ENCODE data around the gene KCNQ1OT1.

Gene KCNQ1OT1

DNA sequence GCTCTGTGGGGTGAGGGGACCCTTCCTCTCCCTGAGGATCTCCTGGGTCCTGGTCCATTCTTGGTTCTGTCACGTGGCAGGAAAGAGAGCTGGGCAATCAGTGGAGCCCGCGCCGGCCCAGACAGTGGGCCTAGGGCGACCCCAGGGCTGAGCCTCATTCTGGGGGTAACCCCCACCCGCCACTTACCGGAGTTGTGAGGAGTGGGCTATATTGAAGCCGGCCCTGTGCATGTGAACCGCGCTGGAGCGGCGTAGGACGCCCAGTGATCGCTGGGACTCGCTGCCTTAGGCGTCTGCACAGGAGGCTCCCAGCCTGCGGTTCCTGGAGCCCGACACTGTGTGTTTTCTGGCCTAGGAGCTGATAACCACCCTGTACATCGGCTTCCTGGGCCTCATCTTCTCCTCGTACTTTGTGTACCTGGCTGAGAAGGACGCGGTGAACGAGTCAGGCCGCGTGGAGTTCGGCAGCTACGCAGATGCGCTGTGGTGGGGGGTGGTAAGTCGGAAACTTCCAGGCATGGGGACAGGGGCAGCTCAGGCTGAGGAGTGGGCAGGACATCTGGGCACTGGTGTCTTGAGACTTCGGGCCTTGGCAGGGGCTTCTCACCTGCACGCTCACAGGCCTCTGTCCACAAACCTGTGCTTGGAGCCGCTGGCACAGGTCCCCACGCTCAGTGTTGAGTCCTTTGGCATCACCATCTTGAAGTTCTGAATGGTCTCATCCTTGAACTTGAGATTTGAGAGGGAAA, 127.1 kb downstream of the KCNQ1OT1 start:
- Histone ChIP-seq H2AFZ (ENCODE audit: low read depth, low read length) (no peak overlapping the region), H3K4me3 (ENCODE audit: insufficient read depth in 1 of 2, low read depth in 1 of 2, low read length in 2 of 2) (no peak overlapping the region), H3K18ac (ENCODE audit: low read depth in 1 of 2, low read length in 2 of 2) (no peak overlapping the region), H2BK12ac (ENCODE audit: low read length in 2 of 2) (no peak overlapping the region), H3K9me3 (ENCODE audit: control insufficient read depth, low read length) (no peaks in the 10 kb centered on the region), H3K4me1 (ENCODE audit: control insufficient read depth, insufficient read depth, low read depth, low read length) (peaks cover 14% of the 10 kb centered on the region), H4K91ac (ENCODE audit: low read length) (no peak overlapping the region), H3K4ac (ENCODE audit: low read depth in 1 of 2, low read length in 2 of 2) (no peak overlapping the region), H2BK5ac (ENCODE audit: low read depth, low read length, poor library complexity, severe bottlenecking) (no peak overlapping the region), H2BK120ac (ENCODE audit: low read depth, low read length) (no peak overlapping the region), H3K79me1 (replicated peaks; ENCODE audit: low read length, poor library complexity, severe bottlenecking) (no peaks in the 10 kb centered on the region), H3K27ac (ENCODE audit: low read length, poor library complexity, severe bottlenecking) (no peak overlapping the region), H3K23ac (ENCODE audit: low read length in 2 of 2) (no peak overlapping the region), H2BK15ac (ENCODE audit: low read depth, poor library complexity, severe bottlenecking) (no peak overlapping the region), H3K36me3 (ENCODE audit: control insufficient read depth in 1 of 2, insufficient read depth in 2 of 2, low read depth in 1 of 2, low read length in 2 of 2) (no peaks in the 10 kb centered on the region), H3K9ac (ENCODE audit: low read length) (no peak overlapping the region), H2AK5ac (ENCODE audit: low read length, severe bottlenecking) (no peak overlapping the region), H3K4me2 (ENCODE audit: low read length, poor library complexity, severe bottlenecking) (no peak overlapping the region), H4K8ac (ENCODE audit: low read length) (no peak overlapping the region), H3K14ac (ENCODE audit: low read length in 2 of 2) (no peak overlapping the region), H3K27me3 (ENCODE audit: control insufficient read depth in 1 of 2, insufficient read depth in 1 of 2, low read length in 2 of 2) (peaks cover 0 to 7% of the 10 kb centered on the region in 2 experiments)
- no peak for DNase-seq
- WGBS = 93% methylated on average over 33 of the region's 33 CpGs

DNA sequence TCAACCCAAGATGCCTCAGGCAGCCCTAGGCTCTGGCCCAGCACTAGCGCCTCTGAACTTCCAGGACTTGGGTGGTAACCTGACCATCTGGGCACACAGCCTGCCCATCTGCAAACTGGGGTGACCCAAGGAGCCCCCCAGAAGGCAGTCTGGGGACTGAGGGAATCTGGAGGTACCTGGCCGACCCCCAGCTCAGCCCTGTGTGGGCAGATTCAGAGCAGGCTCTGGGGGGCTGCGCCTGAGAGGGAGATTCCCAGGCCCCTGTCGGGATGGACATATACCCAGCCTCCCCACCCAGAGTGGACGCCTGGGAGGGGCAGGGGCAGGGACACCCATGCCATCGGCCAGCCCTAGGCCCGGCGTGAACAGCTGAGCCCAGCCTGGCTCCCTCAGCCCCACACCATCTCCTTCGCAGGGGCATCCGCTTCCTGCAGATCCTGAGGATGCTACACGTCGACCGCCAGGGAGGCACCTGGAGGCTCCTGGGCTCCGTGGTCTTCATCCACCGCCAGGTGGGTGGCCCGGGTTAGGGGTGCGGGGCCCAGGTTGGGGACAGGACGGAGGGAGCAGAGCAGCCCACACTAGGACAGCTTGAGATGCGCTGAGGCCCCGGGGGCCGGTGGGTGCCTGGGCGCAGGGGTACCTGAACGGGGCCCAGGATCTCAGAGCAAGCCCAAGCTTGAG, 128.1 kb downstream of the KCNQ1OT1 start:
- Histone ChIP-seq H4K8ac (ENCODE audit: low read length) (no peak overlapping the region), H2AFZ (ENCODE audit: low read depth, low read length) (no peak overlapping the region), H3K4me3 (ENCODE audit: insufficient read depth in 1 of 2, low read depth in 1 of 2, low read length in 2 of 2) (no peak overlapping the region), H2AK5ac (ENCODE audit: low read length, severe bottlenecking) (no peak overlapping the region), H3K36me3 (ENCODE audit: control insufficient read depth in 1 of 2, insufficient read depth in 2 of 2, low read depth in 1 of 2, low read length in 2 of 2) (no peaks in the 10 kb centered on the region), H2BK5ac (ENCODE audit: low read depth, low read length, poor library complexity, severe bottlenecking) (no peak overlapping the region), H3K4ac (ENCODE audit: low read depth in 1 of 2, low read length in 2 of 2) (no peak overlapping the region), H3K9ac (ENCODE audit: low read length) (no peak overlapping the region), H4K91ac (ENCODE audit: low read length) (no peak overlapping the region), H3K23ac (ENCODE audit: low read length in 2 of 2) (no peak overlapping the region), H3K14ac (ENCODE audit: low read length in 2 of 2) (no peak overlapping the region), H2BK12ac (ENCODE audit: low read length in 2 of 2) (no peak overlapping the region), H3K27ac (ENCODE audit: low read length, poor library complexity, severe bottlenecking) (no peak overlapping the region), H3K18ac (ENCODE audit: low read depth in 1 of 2, low read length in 2 of 2) (no peak overlapping the region), H3K27me3 (ENCODE audit: control insufficient read depth in 1 of 2, insufficient read depth in 1 of 2, low read length in 2 of 2) (peaks cover 0 to 13% of the 10 kb centered on the region in 2 experiments), H2BK120ac (ENCODE audit: low read depth, low read length) (no peak overlapping the region), H3K4me2 (ENCODE audit: low read length, poor library complexity, severe bottlenecking) (no peak overlapping the region), H3K9me3 (ENCODE audit: control insufficient read depth, low read length) (no peaks in the 10 kb centered on the region), H3K79me1 (replicated peaks; ENCODE audit: low read length, poor library complexity, severe bottlenecking) (no peaks in the 10 kb centered on the region), H3K4me1 (ENCODE audit: control insufficient read depth, insufficient read depth, low read depth, low read length) (peaks cover 9% of the 10 kb centered on the region), H2BK15ac (ENCODE audit: low read depth, poor library complexity, severe bottlenecking) (no peak overlapping the region)
- 96% methylated on average over 20 of the region's 23 CpGs for WGBS
- no peak for DNase-seq

DNA sequence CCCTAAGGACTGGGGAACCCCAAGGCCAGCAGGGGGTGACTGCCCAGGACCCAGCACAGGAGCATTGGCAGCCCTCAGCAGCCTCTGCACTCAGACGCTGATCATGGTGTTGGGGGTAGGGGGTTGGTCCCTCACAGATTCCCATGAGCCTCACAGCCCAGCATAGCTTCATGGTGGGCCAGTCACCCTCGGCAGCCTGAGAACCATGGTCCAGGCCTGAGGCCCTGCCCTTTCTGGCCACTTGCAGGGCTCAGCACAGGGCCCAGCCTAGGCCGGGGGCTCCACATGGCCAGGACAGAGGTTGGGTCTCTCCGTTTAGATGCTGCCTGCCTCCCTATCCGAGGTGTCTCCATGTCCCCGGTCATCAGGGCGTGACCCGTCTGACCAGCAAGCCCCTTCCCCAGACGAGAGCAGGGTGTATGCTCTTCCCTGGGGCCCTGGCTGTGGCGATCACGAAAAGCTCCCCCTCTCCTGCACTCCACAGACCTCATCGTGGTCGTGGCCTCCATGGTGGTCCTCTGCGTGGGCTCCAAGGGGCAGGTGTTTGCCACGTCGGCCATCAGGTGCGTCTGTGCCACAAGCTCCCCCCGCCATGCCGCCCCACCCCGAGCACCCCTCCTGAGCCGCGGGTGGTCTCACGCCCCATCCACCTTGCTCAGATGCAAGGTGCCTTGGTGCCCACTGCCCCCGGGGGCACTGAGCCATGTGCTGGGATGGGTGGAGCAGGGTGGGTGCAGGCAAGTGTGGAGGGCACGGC, 128.8 kb downstream of the KCNQ1OT1 start:
- Histone ChIP-seq H2BK5ac (ENCODE audit: low read depth, low read length, poor library complexity, severe bottlenecking) (no peak overlapping the region), H2BK15ac (ENCODE audit: low read depth, poor library complexity, severe bottlenecking) (no peak overlapping the region), H3K23ac (ENCODE audit: low read length in 2 of 2) (no peak overlapping the region), H2BK12ac (ENCODE audit: low read length in 2 of 2) (no peak overlapping the region), H4K8ac (ENCODE audit: low read length) (no peak overlapping the region), H3K36me3 (ENCODE audit: control insufficient read depth in 1 of 2, insufficient read depth in 2 of 2, low read depth in 1 of 2, low read length in 2 of 2) (no peaks in the 10 kb centered on the region), H2BK120ac (ENCODE audit: low read depth, low read length) (no peak overlapping the region), H3K9me3 (ENCODE audit: control insufficient read depth, low read length) (no peaks in the 10 kb centered on the region), H3K27me3 (ENCODE audit: control insufficient read depth in 1 of 2, insufficient read depth in 1 of 2, low read length in 2 of 2) (peaks cover 0 to 7% of the 10 kb centered on the region in 2 experiments), H3K27ac (ENCODE audit: low read length, poor library complexity, severe bottlenecking) (no peak overlapping the region), H3K79me1 (replicated peaks; ENCODE audit: low read length, poor library complexity, severe bottlenecking) (no peaks in the 10 kb centered on the region), H3K4me2 (ENCODE audit: low read length, poor library complexity, severe bottlenecking) (no peak overlapping the region), H2AFZ (ENCODE audit: low read depth, low read length) (no peak overlapping the region), H3K4ac (ENCODE audit: low read depth in 1 of 2, low read length in 2 of 2) (no peak overlapping the region), H2AK5ac (ENCODE audit: low read length, severe bottlenecking) (no peak overlapping the region), H3K14ac (ENCODE audit: low read length in 2 of 2) (no peak overlapping the region), H3K4me1 (ENCODE audit: control insufficient read depth, insufficient read depth, low read depth, low read length) (peaks cover 7% of the 10 kb centered on the region), H3K9ac (ENCODE audit: low read length) (no peak overlapping the region), H3K4me3 (ENCODE audit: insufficient read depth in 1 of 2, low read depth in 1 of 2, low read length in 2 of 2) (no peak overlapping the region), H4K91ac (ENCODE audit: low read length) (no peak overlapping the region), H3K18ac (ENCODE audit: low read depth in 1 of 2, low read length in 2 of 2) (no peak overlapping the region)
- WGBS = 93% methylated on average over 25 of the region's 25 CpGs
- DNase-seq = no peak

DNA sequence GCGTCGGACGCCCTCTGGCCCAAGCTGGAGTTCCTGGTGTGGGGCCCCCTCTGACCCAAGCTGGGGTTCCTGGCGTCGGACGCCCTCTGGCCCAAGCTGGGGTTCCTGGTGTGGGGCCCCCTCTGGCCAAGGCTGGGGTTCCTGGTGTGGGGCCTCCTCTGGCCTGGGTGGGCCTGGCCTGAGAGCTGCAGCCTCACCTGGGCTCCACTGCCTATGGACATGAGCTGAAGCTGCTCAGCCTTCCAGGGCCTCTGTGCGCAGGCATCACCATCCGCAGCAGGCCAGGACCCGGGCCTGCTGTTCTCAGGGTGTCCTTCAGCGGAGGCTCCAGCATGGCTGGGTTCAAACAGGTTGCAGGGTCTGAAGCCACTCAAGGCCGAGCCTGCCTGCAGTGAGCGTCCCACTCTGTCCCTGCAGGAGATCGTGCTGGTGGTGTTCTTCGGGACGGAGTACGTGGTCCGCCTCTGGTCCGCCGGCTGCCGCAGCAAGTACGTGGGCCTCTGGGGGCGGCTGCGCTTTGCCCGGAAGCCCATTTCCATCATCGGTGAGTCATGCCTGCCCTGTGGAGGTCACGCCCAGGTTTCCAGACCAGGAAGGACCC, 129.5 kb downstream of the KCNQ1OT1 start:
- H3K9me3 ChIP-seq (ENCODE audit: control insufficient read depth, low read length) = no peaks in the 10 kb centered on the region
- H3K14ac ChIP-seq (ENCODE audit: low read length in 2 of 2) = no peak overlapping the region
- no peak overlapping the region for H3K18ac ChIP-seq (ENCODE audit: low read depth in 1 of 2, low read length in 2 of 2)
- no peak overlapping the region for H2BK120ac ChIP-seq (ENCODE audit: low read depth, low read length)
- no peak overlapping the region for H3K4ac ChIP-seq (ENCODE audit: low read depth in 1 of 2, low read length in 2 of 2)
- H2AFZ ChIP-seq (ENCODE audit: low read depth, low read length) = no peak overlapping the region
- no peak for DNase-seq
- WGBS = 97% methylated on average over 26 of the region's 26 CpGs
- H3K4me2 ChIP-seq (ENCODE audit: low read length, poor library complexity, severe bottlenecking) = no peak overlapping the region
- H3K4me3 ChIP-seq (ENCODE audit: insufficient read depth in 1 of 2, low read depth in 1 of 2, low read length in 2 of 2) = no peak overlapping the region
- no peak overlapping the region for H2BK15ac ChIP-seq (ENCODE audit: low read depth, poor library complexity, severe bottlenecking)
- no peak overlapping the region for H3K27ac ChIP-seq (ENCODE audit: low read length, poor library complexity, severe bottlenecking)
- H2BK5ac ChIP-seq (ENCODE audit: low read depth, low read length, poor library complexity, severe bottlenecking) = no peak overlapping the region
- no peak overlapping the region for H2AK5ac ChIP-seq (ENCODE audit: low read length, severe bottlenecking)
- no peak overlapping the region for H4K91ac ChIP-seq (ENCODE audit: low read length)
- H3K36me3 ChIP-seq (ENCODE audit: control insufficient read depth in 1 of 2, insufficient read depth in 2 of 2, low read depth in 1 of 2, low read length in 2 of 2) = no peaks in the 10 kb centered on the region
- no peak overlapping the region for H3K9ac ChIP-seq (ENCODE audit: low read length)
- peaks cover 0 to 11% of the 10 kb centered on the region in 2 experiments for H3K27me3 ChIP-seq (ENCODE audit: control insufficient read depth in 1 of 2, insufficient read depth in 1 of 2, low read length in 2 of 2)
- H4K8ac ChIP-seq (ENCODE audit: low read length) = no peak overlapping the region
- H3K23ac ChIP-seq (ENCODE audit: low read length in 2 of 2) = no peak overlapping the region
- H3K79me1 ChIP-seq (replicated peaks; ENCODE audit: low read length, poor library complexity, severe bottlenecking) = no peaks in the 10 kb centered on the region
- H2BK12ac ChIP-seq (ENCODE audit: low read length in 2 of 2) = no peak overlapping the region
- peaks cover 7% of the 10 kb centered on the region for H3K4me1 ChIP-seq (ENCODE audit: control insufficient read depth, insufficient read depth, low read depth, low read length)

Data from mesenchymal stem cell (in vitro differentiated cells and primary cell).